ENCODE results near the gene PTTG1. TPM values are rescaled to one million over a fixed set of nuclear protein-coding genes. Genes with fewer than 3 reads are reported as not detected.

The PTTG1 gene
- total RNA-seq, 1 donor from 2014 or later = 3.0 TPM

DNA sequence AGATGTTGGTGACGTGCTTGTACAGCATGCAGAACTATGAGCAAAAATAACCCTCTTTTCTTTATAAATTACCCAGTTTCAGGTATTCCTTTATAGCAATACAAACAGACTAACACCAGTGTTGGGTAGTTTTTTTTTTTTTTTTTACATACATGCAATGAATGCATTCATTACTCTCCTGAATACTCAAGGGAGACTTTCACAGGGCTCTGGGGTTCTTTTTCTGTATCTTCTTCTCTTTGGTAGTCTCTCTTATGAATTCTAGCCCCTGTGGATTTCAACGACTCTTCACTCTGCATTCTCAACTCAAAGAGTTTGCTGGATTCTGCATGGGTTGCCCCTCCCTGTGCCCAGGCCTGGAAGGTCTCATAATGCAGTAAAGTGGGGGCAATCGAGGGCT, 27.8 kb downstream of the PTTG1 start:
- ATAC-seq (no peak), DNase-seq (ENCODE audit: low spot score) (no peak)
- intact Hi-C loops (cut with DNase I) = no loop called here

DNA sequence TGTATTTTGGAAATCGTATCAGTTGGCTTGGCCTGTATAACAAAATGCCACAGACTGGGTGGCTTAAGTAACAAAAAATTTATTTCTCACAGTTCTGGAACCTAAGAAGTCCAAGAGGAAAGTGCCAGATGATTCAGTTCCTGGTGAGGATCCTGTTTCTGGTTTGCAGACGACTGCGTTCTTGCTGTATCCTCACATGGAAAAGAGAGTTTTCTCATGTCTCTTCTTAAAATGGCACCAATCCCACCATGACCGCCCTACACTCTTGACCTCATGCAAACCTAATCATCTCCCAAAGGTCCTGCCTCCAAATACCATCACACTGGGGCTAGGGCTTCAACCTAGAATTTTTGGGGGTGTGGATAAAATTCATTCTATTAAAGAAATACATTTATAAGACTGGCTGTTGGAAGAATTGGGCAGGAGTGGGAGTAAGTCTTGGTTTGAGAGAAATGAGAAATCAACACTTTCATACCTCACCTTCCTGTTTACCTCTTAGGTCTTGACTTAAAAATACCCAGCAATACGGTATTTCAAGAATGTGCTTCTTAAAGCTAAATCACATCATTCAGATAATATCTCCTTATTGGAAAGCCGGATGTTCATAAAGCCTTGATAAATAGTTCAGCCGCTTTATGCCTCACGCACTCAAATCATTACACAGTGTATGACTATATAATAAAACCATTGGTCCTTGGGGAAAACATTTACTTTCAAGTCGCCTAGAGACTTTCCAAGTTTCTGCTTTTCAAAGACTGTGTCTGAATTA, 28.7 kb downstream of the PTTG1 start:
- no peak for ATAC-seq
- DNase-seq (ENCODE audit: low spot score) = no peak
- intact Hi-C loops (cut with DNase I) = no loop called here

DNA sequence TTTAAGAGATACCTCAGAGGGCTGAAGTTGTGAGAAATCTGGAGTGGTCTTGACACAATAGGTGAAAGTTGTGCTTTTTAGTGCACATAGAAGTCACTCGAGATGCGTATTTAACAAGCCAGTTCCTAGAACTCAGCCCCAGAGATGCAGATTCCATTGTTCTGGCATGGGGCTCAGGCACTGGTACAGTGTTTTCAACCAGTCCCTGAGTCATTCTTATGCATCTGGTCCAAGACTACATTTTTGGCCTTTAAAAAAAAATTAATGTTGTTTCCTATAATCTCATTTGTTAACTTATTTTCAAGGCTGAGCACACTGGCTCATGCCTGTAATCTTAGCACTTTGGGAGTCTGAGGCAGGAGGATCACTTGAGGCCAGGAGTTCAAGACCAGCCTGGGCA, 29.6 kb downstream of the PTTG1 start:
- no peak for DNase-seq (ENCODE audit: low spot score)
- no peak for ATAC-seq
- intact Hi-C loops (cut with DNase I) = no loop called here

GRCh38 chr5:160452036-160452435, 30.4 kb downstream of the PTTG1 start:
- intact Hi-C loops (cut with DNase I) = no loop called here
- DNase-seq (ENCODE audit: low spot score) = no peak
- no peak for ATAC-seq

DNA sequence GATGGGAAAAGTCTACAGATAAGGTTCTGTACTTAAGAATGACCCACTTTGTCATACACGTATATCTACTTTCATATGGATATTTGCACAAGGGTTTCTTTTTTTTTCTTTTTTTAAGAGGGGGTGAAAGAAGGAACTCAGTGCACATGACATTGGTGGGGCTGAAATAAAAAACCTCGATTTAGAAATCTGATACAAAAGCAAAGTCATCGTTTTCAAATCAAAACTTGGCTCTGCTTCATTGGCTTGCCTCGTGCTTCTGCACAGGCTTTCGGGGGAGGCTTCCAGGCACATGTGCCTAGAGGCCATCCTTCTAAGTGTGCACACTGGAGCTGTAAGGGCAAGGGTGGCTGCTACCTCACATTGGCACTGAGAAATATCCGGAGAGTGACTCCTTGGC, 31.1 kb downstream of the PTTG1 start:
- intact Hi-C loops (cut with DNase I) = no loop called here

DNA sequence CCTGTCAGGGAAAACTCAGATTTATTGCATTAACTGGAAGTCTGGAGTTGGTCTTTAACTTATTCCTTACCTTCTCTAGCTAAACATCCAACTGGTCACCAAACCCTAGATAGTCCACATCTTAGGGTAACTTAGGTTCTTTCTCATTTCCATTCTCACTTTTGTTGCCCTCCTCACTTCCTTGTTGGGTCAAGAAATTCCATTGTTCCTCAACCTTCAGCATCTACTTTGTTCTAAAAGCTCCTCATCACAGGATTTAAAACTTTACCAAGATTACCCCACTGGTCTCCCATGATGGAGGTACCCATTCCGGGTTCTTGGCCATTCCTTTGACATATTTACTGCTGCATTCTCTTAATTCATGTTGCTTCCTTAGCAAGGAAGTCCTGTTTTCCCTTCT, 32.1 kb downstream of the PTTG1 start:
- ATAC-seq (no peak), DNase-seq (ENCODE audit: low spot score) (no peak)
- intact Hi-C loops (cut with DNase I) = no loop called here

More for the DNA sequence above, 31.1 kb downstream of the PTTG1 start:
- no peak for DNase-seq (ENCODE audit: low spot score)
- ATAC-seq = peak; percentile 76

- ATAC-seq = no peak
- intact Hi-C loops (cut with DNase I) = no loop called here
- DNase-seq (ENCODE audit: low spot score) = no peak
These were observed 33.9 kb downstream of the PTTG1 start for GRCh38 chr5:160455600-160455999.

DNA sequence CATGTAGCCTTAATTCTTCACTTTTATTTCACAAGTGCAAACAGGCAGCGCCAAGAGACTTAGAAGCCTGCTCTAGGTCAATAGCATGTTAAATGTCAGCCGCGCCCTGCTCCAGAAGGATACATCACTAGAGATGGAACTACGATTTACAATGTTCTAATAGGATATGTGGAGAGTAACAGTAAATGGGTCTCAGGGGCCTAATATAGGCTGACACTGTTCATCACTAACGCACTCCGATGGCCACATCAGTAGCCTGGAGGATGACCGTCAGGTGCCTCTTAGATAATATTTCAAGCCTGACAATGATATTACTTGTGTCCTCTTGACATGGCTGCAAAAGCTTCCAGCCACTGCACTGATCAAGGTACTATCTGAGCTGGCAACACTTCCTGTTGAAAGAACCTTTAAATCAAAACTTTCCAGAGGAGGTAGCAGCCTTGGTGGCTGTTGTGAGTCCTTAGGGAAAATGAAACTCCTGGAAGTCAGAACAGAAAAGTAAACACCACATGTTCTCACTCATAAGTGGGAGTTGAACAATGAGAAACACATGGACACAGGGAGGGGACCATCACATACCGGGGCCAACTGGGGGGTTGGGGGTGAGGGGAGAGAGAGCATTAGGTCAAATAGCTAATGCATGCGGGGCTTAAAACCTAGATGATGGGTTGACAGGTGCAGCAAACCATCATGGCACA, 35.0 kb downstream of the PTTG1 start:
- ATAC-seq (no peak), DNase-seq (ENCODE audit: low spot score) (no peak)
- intact Hi-C loops (cut with DNase I) = no loop called here

- no peak for DNase-seq (ENCODE audit: low spot score)
- intact Hi-C loops (cut with DNase I) = no loop called here
- ATAC-seq = no peak
These were observed 35.6 kb downstream of the PTTG1 start for GRCh38 chr5:160457252-160457651.

DNA sequence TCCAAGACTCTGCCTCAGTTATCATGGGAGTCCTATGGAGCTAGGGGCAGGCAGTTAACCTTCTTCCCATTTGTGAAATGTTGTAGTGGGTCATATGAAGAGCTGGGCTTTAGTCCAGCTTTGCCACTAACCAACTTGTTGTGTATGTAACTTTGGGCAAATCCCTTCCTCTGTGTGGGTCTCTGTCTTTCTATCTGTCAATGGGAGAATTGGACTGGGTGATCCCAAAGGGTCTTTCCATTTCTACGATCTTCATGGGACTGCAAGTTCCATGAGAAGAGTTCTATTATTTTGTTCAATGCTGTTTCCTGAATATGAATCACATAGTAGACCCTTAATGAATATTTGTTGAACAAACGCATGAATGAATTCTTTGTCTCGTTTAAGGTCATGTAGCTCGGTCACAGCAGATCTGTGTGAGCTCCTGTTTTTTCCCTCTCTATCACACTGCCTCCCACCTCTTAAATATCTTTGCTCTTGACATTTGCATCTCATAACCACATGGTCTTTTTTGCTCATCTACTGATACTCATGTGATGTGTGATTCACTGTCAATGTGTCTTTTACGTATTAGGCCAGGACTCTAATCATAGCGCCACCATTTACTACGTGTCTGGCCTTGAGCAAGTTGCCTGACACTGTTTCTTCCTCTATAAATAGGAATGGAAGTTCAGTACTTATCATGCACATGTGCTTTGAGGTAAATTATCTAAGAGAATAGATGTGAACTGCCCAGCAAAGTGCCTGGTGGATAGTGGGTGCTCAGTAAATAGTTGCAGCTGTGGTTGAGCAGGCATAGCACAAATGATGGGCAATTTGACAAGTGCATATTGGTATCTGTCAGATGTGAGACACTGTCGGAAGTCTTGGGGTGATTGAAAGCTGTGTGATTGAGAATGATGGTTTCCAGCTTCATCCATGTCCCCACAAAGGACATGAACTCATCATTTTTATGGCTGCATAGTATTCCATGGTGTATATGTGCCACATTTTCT, 37.4 kb downstream of the PTTG1 start:
- intact Hi-C loops (cut with DNase I) = no loop called here
- ATAC-seq = peak; percentile 71

DNA sequence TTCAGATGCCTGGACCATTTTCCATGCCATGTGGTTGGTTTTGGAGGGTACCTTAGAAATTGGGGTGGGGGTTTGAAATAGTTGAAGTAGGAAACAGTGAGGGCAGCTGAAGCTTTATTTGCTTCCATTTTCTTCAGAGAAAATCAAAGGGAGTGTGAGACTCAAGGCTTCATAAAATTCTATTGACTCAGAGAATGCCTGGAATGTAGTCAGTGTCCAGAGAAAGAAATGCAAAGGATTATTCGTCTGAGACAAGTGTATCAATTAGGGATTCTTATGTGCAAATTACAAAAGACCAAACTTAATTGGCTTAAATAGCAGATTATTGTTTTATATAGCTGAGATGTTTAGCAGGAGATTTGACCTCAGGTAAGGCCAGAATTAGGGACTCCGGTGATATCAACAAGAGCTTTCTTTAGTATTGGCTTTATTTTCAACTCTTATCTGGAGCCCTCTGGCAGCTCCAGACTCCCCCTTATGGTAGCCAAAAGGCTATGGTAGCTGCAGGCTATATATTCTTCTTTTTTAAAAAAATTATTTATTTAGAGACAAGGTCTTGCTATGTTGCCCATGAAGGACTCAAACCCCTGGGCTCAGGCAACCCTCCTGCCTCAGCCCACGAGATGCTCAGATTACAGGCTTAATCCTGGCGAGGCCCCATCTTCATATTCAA, 38.9 kb downstream of the PTTG1 start:
- ATAC-seq (no peak), DNase-seq (ENCODE audit: low spot score) (no peak)
- intact Hi-C loops (cut with DNase I) = loop anchor here (1.0 kb wide), 1 partner anchor 21 kb away; no protein-coding TSS in a partner anchor

More for the DNA sequence above, 37.4 kb downstream of the PTTG1 start:
- no peak for DNase-seq (ENCODE audit: low spot score)

GRCh38 chr5:160461378-160461777, 39.7 kb downstream of the PTTG1 start:
- intact Hi-C loops (cut with DNase I) = no loop called here
- DNase-seq (ENCODE audit: low spot score) = no peak
- no peak for ATAC-seq

- intact Hi-C loops (cut with DNase I) = no loop called here
- ATAC-seq = no peak
- no peak for DNase-seq (ENCODE audit: low spot score)
These were observed 40.5 kb downstream of the PTTG1 start for GRCh38 chr5:160462167-160462566.

DNA sequence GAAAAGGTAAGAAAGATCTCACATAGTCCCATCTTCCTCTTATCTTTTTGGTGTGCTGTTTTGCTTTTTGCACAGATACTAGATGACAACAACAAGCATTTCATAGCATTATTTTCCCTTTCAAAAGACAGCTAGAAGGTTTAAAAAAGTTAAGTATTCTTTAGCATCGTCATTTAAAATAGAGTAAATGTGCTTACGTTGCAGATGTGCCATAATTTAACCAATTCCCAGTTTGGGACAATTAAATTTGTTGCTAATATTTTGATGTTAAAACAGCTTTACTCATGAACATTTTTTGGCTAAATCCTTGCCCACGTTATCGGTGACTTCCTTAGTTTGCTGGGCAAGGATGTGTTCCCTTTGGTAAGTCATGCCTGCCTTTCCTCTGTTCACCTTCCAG, 41.6 kb downstream of the PTTG1 start:
- no peak for ATAC-seq
- intact Hi-C loops (cut with DNase I) = no loop called here
- DNase-seq (ENCODE audit: low spot score) = no peak

GRCh38 chr5:160463740-160464465, 42.2 kb downstream of the PTTG1 start:
- ATAC-seq (no peak), DNase-seq (ENCODE audit: low spot score) (no peak)
- intact Hi-C loops (cut with DNase I) = no loop called here

- no peak for DNase-seq (ENCODE audit: low spot score)
- no peak for ATAC-seq
- intact Hi-C loops (cut with DNase I) = no loop called here
These were observed 42.8 kb downstream of the PTTG1 start for GRCh38 chr5:160464466-160464797.

- intact Hi-C loops (cut with DNase I) = no loop called here
- ATAC-seq = no peak
- no peak for DNase-seq (ENCODE audit: low spot score)
These were observed 44.5 kb downstream of the PTTG1 start for GRCh38 chr5:160466116-160466515.

GRCh38 chr5:160466889-160467554, 45.4 kb downstream of the PTTG1 start:
- intact Hi-C loops (cut with DNase I) = no loop called here
- ATAC-seq (no peak), DNase-seq (ENCODE audit: low spot score) (no peak)
